Spleen (tissue), 13 donors: ENCODE data around the gene OR5H6. TPM values are rescaled to one million over a fixed set of nuclear protein-coding genes. Genes with fewer than 3 reads are reported as not detected.

Source experiments
- DNase-seq: peaks from one replicate; pipeline ENCODE4 v3.0.0-alpha.2; 2020
- H3K27ac ChIP-seq, 8 donors: fragments of 200-600 bp; sonication (generic) in 7 of 8; 1 replicate in 4 of 8; 2 replicates in 4 of 8; pipeline versions ENCODE4 v1.5.0 to v1.8.0; 2016 to 2021; ENCODE audit warnings: inconsistent platforms in 4 of 8, mild to moderate bottlenecking in 4 of 8, moderate library complexity in 1 of 8
- H3K27me3 ChIP-seq, 7 donors: fragments of 200-600 bp; sonication (generic) in 6 of 7; replicated peaks in 1 of 7; 1 replicate in 4 of 7; 2 replicates in 3 of 7; pipeline versions ENCODE4 v1.5.0 to v1.8.0; 2016 to 2021; ENCODE audit warnings: inconsistent platforms in 3 of 7, mild to moderate bottlenecking in 1 of 7
- H3K36me3 ChIP-seq, 6 donors: fragments of 200-600 bp; sonication (generic) in 5 of 6; 1 replicate in 4 of 6; 2 replicates in 2 of 6; pipeline versions ENCODE4 v1.5.0 to v1.8.0; 2016 to 2021; ENCODE audit warnings: inconsistent platforms in 2 of 6
- H3K4me1 ChIP-seq, 6 donors: fragments of 200-600 bp; sonication (generic) in 5 of 6; 1 replicate in 3 of 6; 2 replicates in 3 of 6; pipeline versions ENCODE4 v1.5.0 to v1.8.0; 2016 to 2021; ENCODE audit warnings: inconsistent platforms in 3 of 6
- H3K4me3 ChIP-seq, 8 donors: fragments of 200-600 bp; sonication (generic) in 7 of 8; 1 replicate in 4 of 8; 2 replicates in 4 of 8; pipeline versions ENCODE4 v1.5.0 to v1.8.0; 2016 to 2021; ENCODE audit warnings: inconsistent platforms in 4 of 8, mild to moderate bottlenecking in 4 of 8, moderate library complexity in 2 of 8
- H3K9me3 ChIP-seq, 8 donors: fragments of 200-600 bp; sonication (generic) in 7 of 8; 1 replicate in 4 of 8; 2 replicates in 4 of 8; pipeline versions ENCODE4 v1.5.0 to v1.8.0; 2016 to 2021; ENCODE audit warnings: inconsistent platforms in 4 of 8
- CTCF ChIP-seq, 11 experiments: fragments of 200-600 bp in 7 of 11; fragments of 450-650 bp in 4 of 11; sonication (generic) in 4 of 11; IDR thresholded peaks in 8 of 11; conservative IDR thresholded peaks in 3 of 11; 1 replicate in 7 of 11; 2 replicates in 4 of 11; pipeline versions ENCODE4 v1.4.0 to v1.8.0; 2016 to 2021; ENCODE audit warnings: antibody characterized with exemption in 11 of 11, inconsistent platforms in 4 of 11, mild to moderate bottlenecking in 1 of 11
- POLR2A ChIP-seq, 3 donors: fragments of 450-650 bp; IDR thresholded peaks; one replicate each; pipeline ENCODE4 v1.5.1; 2017; ENCODE audit warnings: antibody characterized with exemption in 3 of 3, mild to moderate bottlenecking in 1 of 3
- POLR2AphosphoS5 ChIP-seq, 3 donors: sonication (generic); formaldehyde crosslinking; IDR thresholded peaks; one replicate each; pipeline ENCODE4 v1.5.1; 2017; ENCODE audit warnings: antibody characterized with exemption in 3 of 3
- WGBS, 5 donors: extraction: QIAGEN DNeasy Blood & Tissue Kit in 3 of 5; methylation state at CpG; one replicate each; pipeline versions ENCODE4 v1.1.5 to v1.1.7; 2013 to 2018; 5-methylcytosine and 5-hydroxymethylcytosine counted together
- intact Hi-C: fragments of 100-400 bp; cut with DNase I; formaldehyde crosslinking; loops from one replicate; pipeline ENCODE4 v1.15.0; 2023; ENCODE audit warnings: low total_unique reads
- long read RNA-seq, 2 donors: transcript quantifications; one replicate each; lab custom pipeline, GENCODE V29; 2026
- polyA plus RNA-seq, 3 donors: library from polyadenylated mRNA; stranded (reverse); fragments of 200-250 nt; gene quantifications; one replicate each; pipeline ENCODE4 v1.2.1, GENCODE V29; 2013
- total RNA-seq, 7 donors: library from RNA; depleted of rRNA in 3 of 7; stranded (reverse); fragments of >200 nt in 3 of 7; fragmentation: NEBNext Ultra II Directional in 4 of 7; extraction: Animal tissue kit (Norgen Biotek cat#: 25700) in 4 of 7; gene quantifications; one replicate each; pipeline versions ENCODE4 v1.1.0 to v1.2.1, GENCODE V29; 2016 to 2021
- donor health status: healthy with polysubstance abuse.
- donor health status: DM: no; HTN: no; CAD: no; lungs with moderate emphysema.
- donor health status: DM: no; HTN: no; CAD: no.
- donor health status: Bipolar disorder and iron deficiency.
- donor health status: healthy.
- donor health status: DM: no; HTN: no; CAD: no.
- donor health status: DM: yes; HTN: yes; CAD: no.

The OR5H6 gene
- total RNA-seq (not detected), polyA plus RNA-seq (not detected)
- long read RNA-seq, donor 1 = 0 reads
- long read RNA-seq, donor 2 = 0 reads

GRCh38 chr3:98263944-98264343 is at the start of gene OR5H6:
TSS of gene OR5H6 (plus strand) at chr3:98264244. CDS start at chr3:98264333, 89 bp downstream.
- no peaks in the 10 kb centered on the region for H3K27me3 ChIP-seq
- no peak for DNase-seq
- H3K4me3 ChIP-seq = no peak within 1 kb of the TSS
- TF ChIP-seq POLR2AphosphoS5 (IDR thresholded peaks at IDR 0.05) (no peak), CTCF (IDR thresholded peaks at IDR 0.05 in 8 of 11, conservative IDR thresholded peaks at IDR 0.05 in 3 of 11) (no peak), POLR2A (IDR thresholded peaks at IDR 0.05) (no peak)
- H3K36me3 ChIP-seq = no peaks in the 10 kb centered on the region
- 65 to 86% (median 83%) methylated on average over 3 of the region's 3 CpGs for WGBS, 5 donors
- intact Hi-C loops = no loop called here
- H3K4me1 ChIP-seq = no peaks in the 10 kb centered on the region
- no peak within 1 kb of the TSS for H3K27ac ChIP-seq
- peaks cover 0 to 16% (median 0%) of the 10 kb centered on the region in 8 donors for H3K9me3 ChIP-seq

- DNase-seq = no peak
These were observed 49.0 kb upstream of the OR5H6 start for GRCh38 chr3:98215051-98215450.

GRCh38 chr3:98223907-98224672 is 40.0 kb upstream of the OR5H6 start:
- intact Hi-C loops = no loop called here
- Histone ChIP-seq H3K9me3 (no peaks in the 10 kb centered on the region), H3K4me1 (no peaks in the 10 kb centered on the region), H3K36me3 (no peaks in the 10 kb centered on the region), H3K4me3 (no peak overlapping the region), H3K27ac (no peak overlapping the region), H3K27me3 (no peaks in the 10 kb centered on the region)
- TF ChIP-seq POLR2A (IDR thresholded peaks at IDR 0.05) (no peak), POLR2AphosphoS5 (IDR thresholded peaks at IDR 0.05) (no peak), CTCF (IDR thresholded peaks at IDR 0.05 in 8 of 11, conservative IDR thresholded peaks at IDR 0.05 in 3 of 11) (no peak)
- no peak for DNase-seq
- 55 to 77% (median 71%) methylated on average over 6 of the region's 6 CpGs for WGBS, 5 donors

More at GRCh38 chr3:98215051-98215450, 49.0 kb upstream of the OR5H6 start:
- no peak for TF ChIP-seq CTCF (IDR thresholded peaks at IDR 0.05 in 8 of 11, conservative IDR thresholded peaks at IDR 0.05 in 3 of 11)
- TF ChIP-seq POLR2AphosphoS5 (IDR thresholded peaks at IDR 0.05) = no peak
- no peak for TF ChIP-seq POLR2A (IDR thresholded peaks at IDR 0.05)
- H3K9me3 ChIP-seq = peaks cover 0 to 4% (median 0%) of the 10 kb centered on the region in 8 donors
- H3K4me3 ChIP-seq = no peak overlapping the region
- no peaks in the 10 kb centered on the region for H3K36me3 ChIP-seq
- intact Hi-C loops = no loop called here
- H3K27ac ChIP-seq = no peak overlapping the region
- no peaks in the 10 kb centered on the region for H3K4me1 ChIP-seq
- no peaks in the 10 kb centered on the region for H3K27me3 ChIP-seq
- WGBS, 5 donors = 38 to 61% (median 45%) methylated on average over 3 of the region's 3 CpGs

GRCh38 chr3:98232489-98232888 is 31.6 kb upstream of the OR5H6 start:
- H3K9me3 ChIP-seq = no peaks in the 10 kb centered on the region
- intact Hi-C loops = no loop called here
- no peak overlapping the region for H3K27ac ChIP-seq
- no peaks in the 10 kb centered on the region for H3K4me1 ChIP-seq
- no peak for DNase-seq
- no peaks in the 10 kb centered on the region for H3K27me3 ChIP-seq
- WGBS, 5 donors = 27 to 45% (median 31%) methylated on average over 2 of the region's 2 CpGs
- no peaks in the 10 kb centered on the region for H3K36me3 ChIP-seq
- no peak for TF ChIP-seq POLR2A (IDR thresholded peaks at IDR 0.05)
- TF ChIP-seq POLR2AphosphoS5 (IDR thresholded peaks at IDR 0.05) = no peak
- TF ChIP-seq CTCF (IDR thresholded peaks at IDR 0.05 in 8 of 11, conservative IDR thresholded peaks at IDR 0.05 in 3 of 11) = no peak
- no peak overlapping the region for H3K4me3 ChIP-seq
